SU-DHL-6 (cell line): ENCODE measurements around the gene CDH1.

Source experiments
- H2AFZ ChIP-seq: fragments of 200-600 bp; sonication (generic); 2 replicates; pipeline ENCODE4 v1.6.1; 2014; ENCODE audit warnings: low read depth, mild to moderate bottlenecking, moderate library complexity, mixed read lengths, antibody characterized with exemption, low read length; ENCODE audit not compliant: severe bottlenecking
- H3F3A ChIP-seq: fragments of 200-600 bp; shearing (Covaris generic); 2 replicates; pipeline ENCODE4 v1.6.0; 2016; ENCODE audit warnings: antibody characterized with exemption, mild to moderate bottlenecking; ENCODE audit not compliant: insufficient read depth
- H3K27ac ChIP-seq: fragments of 200-600 bp; sonication (generic); 2 replicates; pipeline ENCODE4 v1.5.1; 2016; ENCODE audit warnings: low read depth, mild to moderate bottlenecking, low read length, moderate library complexity, mixed read lengths
- H3K27me3 ChIP-seq: fragments of 200-600 bp; sonication (generic), shearing (Covaris generic); 2 replicates; pipeline ENCODE4 v1.6.0; 2014; ENCODE audit warnings: mild to moderate bottlenecking, low read length
- H3K36me3 ChIP-seq: fragments of 200-600 bp; sonication (generic); 2 replicates; pipeline ENCODE4 v1.6.1; 2014; ENCODE audit warnings: mild to moderate bottlenecking, low read length, mixed read lengths
- H3K4me2 ChIP-seq: fragments of 300-600, 200-600 bp; shearing (Covaris generic), sonication (generic); 2 replicates; pipeline ENCODE4 v1.6.0; 2014; ENCODE audit warnings: low read length, low read depth, mild to moderate bottlenecking; ENCODE audit not compliant: poor library complexity, severe bottlenecking
- H3K4me3 ChIP-seq: fragments of 200-600 bp; sonication (generic); 2 replicates; pipeline ENCODE4 v1.5.1; 2014; ENCODE audit warnings: antibody characterized with exemption, low read length, mild to moderate bottlenecking, mixed read lengths; ENCODE audit not compliant: insufficient read depth, poor library complexity, severe bottlenecking
- H3K79me2 ChIP-seq: fragments of 200-600 bp; sonication (generic); 2 replicates; pipeline ENCODE4 v1.6.1; 2014; ENCODE audit warnings: mild to moderate bottlenecking, low read length, moderate library complexity; ENCODE audit not compliant: insufficient read depth
- H3K9ac ChIP-seq: fragments of 200-600 bp; sonication (generic); 2 replicates; pipeline ENCODE4 v1.7.0; 2014; ENCODE audit warnings: mild to moderate bottlenecking, low read length
- H3K9me2 ChIP-seq: fragments of 200-600 bp; sonication (generic); replicated peaks from 2 replicates; pipeline ENCODE4 v1.6.1; 2014; ENCODE audit warnings: low read length; ENCODE audit not compliant: insufficient read depth
- H3K9me3 ChIP-seq: fragments of 200-600 bp; sonication (generic); 2 replicates; pipeline ENCODE4 v1.6.1; 2014; ENCODE audit warnings: low read length, mixed read lengths; ENCODE audit not compliant: insufficient read depth
- H4K20me1 ChIP-seq: fragments of 200-600 bp; sonication (generic); 2 replicates; pipeline ENCODE4 v1.6.1; 2014; ENCODE audit warnings: low read depth, mild to moderate bottlenecking, antibody characterized with exemption, low read length, moderate library complexity, mixed read lengths
- EZH2phosphoT487 ChIP-seq: fragments of 200-600 bp; sonication (generic), shearing (Covaris generic); conservative IDR thresholded peaks from 2 replicates; pipeline ENCODE4 v1.6.1; 2018; ENCODE audit warnings: mild to moderate bottlenecking, antibody characterized with exemption, low read length, moderate library complexity, mixed read lengths
- TF ChIP-seq, protein P1 (sequence below): fragments of 200-600 bp; sonication (generic); IDR thresholded peaks from one replicate; pipeline ENCODE4 v1.5.1; 2017; ENCODE audit warnings: antibody characterized with exemption, mild to moderate bottlenecking, low read length, moderate library complexity; ENCODE audit not compliant: insufficient read depth, poor library complexity, severe bottlenecking

CDH1 gene

DNA sequence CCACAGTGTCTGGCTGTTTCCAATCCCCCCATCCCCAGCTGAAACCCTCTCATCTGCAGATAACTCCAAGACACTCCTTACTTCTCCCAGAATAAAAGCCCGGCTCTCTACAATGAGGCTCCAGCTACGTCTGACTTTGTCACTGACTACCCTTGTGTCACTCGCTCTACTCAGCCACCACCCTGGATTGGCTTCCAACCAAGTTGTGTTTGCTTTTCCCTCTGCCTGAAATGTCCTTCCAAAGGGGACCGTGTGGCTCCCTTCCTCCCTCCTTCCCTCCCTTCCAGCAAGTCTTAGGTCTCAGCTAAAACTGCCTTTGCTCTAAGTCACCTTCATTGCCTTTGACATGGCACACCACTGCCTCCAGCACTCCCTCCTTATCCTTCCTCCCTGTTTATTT lies 42.8 kb downstream of the CDH1 start:
- H3K4me2 ChIP-seq, result no peak overlapping the region
- H3K9me3 ChIP-seq, result no peaks in the 10 kb centered on the region
- no peak overlapping the region for H3K4me3 ChIP-seq
- no peaks in the 10 kb centered on the region for H4K20me1 ChIP-seq
- H3K27ac ChIP-seq, result no peak overlapping the region
- no peaks in the 10 kb centered on the region for H3F3A ChIP-seq
- H3K79me2 ChIP-seq, result no peaks in the 10 kb centered on the region
- TF ChIP-seq EZH2phosphoT487, result no peak
- TF ChIP-seq, protein P1, sequence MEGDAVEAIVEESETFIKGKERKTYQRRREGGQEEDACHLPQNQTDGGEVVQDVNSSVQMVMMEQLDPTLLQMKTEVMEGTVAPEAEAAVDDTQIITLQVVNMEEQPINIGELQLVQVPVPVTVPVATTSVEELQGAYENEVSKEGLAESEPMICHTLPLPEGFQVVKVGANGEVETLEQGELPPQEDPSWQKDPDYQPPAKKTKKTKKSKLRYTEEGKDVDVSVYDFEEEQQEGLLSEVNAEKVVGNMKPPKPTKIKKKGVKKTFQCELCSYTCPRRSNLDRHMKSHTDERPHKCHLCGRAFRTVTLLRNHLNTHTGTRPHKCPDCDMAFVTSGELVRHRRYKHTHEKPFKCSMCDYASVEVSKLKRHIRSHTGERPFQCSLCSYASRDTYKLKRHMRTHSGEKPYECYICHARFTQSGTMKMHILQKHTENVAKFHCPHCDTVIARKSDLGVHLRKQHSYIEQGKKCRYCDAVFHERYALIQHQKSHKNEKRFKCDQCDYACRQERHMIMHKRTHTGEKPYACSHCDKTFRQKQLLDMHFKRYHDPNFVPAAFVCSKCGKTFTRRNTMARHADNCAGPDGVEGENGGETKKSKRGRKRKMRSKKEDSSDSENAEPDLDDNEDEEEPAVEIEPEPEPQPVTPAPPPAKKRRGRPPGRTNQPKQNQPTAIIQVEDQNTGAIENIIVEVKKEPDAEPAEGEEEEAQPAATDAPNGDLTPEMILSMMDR, result no peak
- no peaks in the 10 kb centered on the region for H3K9me2 ChIP-seq
- H3K27me3 ChIP-seq, result no peaks in the 10 kb centered on the region
- no peak overlapping the region for H2AFZ ChIP-seq
- no peak overlapping the region for H3K9ac ChIP-seq
- H3K36me3 ChIP-seq, result no peaks in the 10 kb centered on the region

DNA sequence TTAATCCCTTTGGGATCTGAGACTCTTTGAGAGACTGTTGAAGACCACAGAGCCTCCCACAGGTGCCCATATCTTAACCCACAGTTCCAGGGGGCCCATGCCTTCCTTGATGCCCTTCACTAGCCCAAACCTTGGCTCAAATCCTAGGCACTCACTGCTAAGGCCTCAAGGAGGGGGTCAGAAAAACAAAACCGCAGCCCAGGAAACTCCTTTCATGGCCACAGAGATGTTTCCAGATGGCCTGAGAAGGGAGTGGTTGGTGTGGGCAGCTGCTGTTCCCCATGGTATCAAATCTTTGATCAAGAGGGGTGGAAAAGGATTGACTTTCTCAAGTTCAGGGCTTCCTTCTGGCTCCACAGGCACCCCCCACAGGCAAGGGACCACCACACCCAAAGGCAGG lies 44.7 kb downstream of the CDH1 start:
- no peaks in the 10 kb centered on the region for H4K20me1 ChIP-seq
- no peaks in the 10 kb centered on the region for H3F3A ChIP-seq
- TF ChIP-seq EZH2phosphoT487, result no peak
- H2AFZ ChIP-seq, result no peak overlapping the region
- H3K9ac ChIP-seq, result no peak overlapping the region
- no peaks in the 10 kb centered on the region for H3K9me3 ChIP-seq
- H3K27ac ChIP-seq, result no peak overlapping the region
- no peak overlapping the region for H3K4me2 ChIP-seq
- H3K9me2 ChIP-seq, result no peaks in the 10 kb centered on the region
- no peaks in the 10 kb centered on the region for H3K27me3 ChIP-seq
- no peaks in the 10 kb centered on the region for H3K36me3 ChIP-seq
- no peaks in the 10 kb centered on the region for H3K79me2 ChIP-seq
- no peak overlapping the region for H3K4me3 ChIP-seq

DNA sequence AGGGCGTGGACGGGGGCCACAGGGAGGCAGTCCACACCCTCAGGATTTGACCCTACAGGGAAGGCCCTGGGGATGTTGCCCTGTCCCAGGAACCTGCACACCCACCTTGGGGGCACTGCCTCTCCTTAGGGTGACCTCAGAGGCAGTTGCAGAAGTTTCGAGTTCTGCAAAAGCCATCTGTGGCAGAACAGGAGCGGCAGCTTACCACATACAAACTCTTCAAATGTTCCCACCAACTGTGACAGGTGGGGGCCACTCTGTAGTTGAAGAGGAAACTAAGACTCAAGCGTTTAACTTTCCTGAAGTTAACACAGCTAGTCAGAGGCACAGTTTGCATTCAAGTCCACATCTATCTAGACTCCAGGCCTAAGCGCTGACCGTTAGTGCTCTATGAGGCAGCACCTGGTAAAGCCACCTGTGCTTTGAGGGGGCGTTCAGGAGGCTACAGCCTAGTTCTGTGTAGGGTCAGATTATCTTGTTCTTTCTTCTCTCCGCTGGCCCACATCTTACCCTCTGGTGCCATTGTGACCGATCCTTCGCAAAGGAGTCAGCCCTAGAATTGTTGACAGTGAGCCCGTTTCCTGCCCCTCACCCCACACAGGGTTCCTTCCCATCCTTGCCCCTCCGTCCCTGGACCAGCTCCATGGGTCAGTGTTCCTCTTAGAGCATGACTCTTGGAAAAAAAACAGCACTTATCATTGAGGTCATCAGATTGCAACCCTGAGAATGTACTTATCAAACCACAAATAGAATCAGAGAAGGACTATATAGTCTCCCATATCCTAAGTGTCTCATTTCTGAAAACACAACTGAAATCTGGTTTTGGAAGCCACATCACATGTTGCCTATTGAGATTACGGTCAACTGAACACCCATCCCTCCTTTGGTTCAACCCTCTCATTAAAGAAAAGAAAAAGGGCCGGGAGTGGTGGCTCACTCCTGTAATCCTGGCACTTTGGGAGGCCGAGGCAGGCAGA lies 45.4 kb downstream of the CDH1 start:
- Histone ChIP-seq H3K27ac (no peak overlapping the region), H3F3A (no peaks in the 10 kb centered on the region), H3K9me2 (no peaks in the 10 kb centered on the region), H3K79me2 (no peaks in the 10 kb centered on the region), H2AFZ (no peak overlapping the region), H3K4me2 (no peak overlapping the region), H3K4me3 (no peak overlapping the region), H3K36me3 (no peaks in the 10 kb centered on the region), H3K9me3 (no peaks in the 10 kb centered on the region), H4K20me1 (no peaks in the 10 kb centered on the region), H3K27me3 (no peaks in the 10 kb centered on the region), H3K9ac (no peak overlapping the region)
- TF ChIP-seq, protein P1, result no peak
- no peak for TF ChIP-seq EZH2phosphoT487

DNA sequence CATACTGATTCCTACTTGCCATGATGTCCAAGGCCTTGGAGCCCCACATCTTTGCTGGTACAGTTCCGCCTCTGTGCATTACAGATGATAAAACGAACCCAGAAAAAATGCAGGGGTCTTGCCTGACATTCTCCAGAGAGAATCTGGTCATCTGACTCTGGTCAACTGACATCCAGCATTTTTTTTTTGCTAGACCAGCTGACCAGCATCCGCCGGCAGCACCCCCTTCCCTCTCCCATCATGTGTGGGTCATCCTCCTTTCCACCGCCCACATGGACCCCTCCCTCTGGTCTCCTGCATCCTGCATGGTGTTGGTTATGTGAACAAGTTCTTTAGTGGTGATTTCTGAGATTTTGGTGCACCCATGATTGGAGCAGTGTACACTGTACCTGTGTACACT lies 47.1 kb downstream of the CDH1 start:
- Histone ChIP-seq H3F3A (no peaks in the 10 kb centered on the region), H3K79me2 (no peaks in the 10 kb centered on the region), H3K9me3 (no peaks in the 10 kb centered on the region), H3K27me3 (no peaks in the 10 kb centered on the region), H3K4me2 (no peak overlapping the region), H3K4me3 (no peak overlapping the region), H3K27ac (no peak overlapping the region), H3K9ac (no peak overlapping the region), H2AFZ (no peak overlapping the region), H3K36me3 (no peaks in the 10 kb centered on the region), H3K9me2 (no peaks in the 10 kb centered on the region), H4K20me1 (no peaks in the 10 kb centered on the region)
- TF ChIP-seq, protein P1, result no peak
- no peak for TF ChIP-seq EZH2phosphoT487
